Type B pancreatic cell (in vitro differentiated cells): Measurements from ENCODE around the gene KCNJ16. TPM values are rescaled to one million over a fixed set of nuclear protein-coding genes. Genes with fewer than 3 reads are reported as not detected.

ENCODE experiments used
- DNase-seq: peaks from one replicate; pipeline ENCODE4 v3.0.0; 2021; ENCODE audit warnings: mixed read lengths; ENCODE audit not compliant: unreplicated experiment; ENCODE audit errors: extremely low spot score
- H3K27ac Mint-ChIP-seq: 2 replicates; pipeline ENCODE4 v1.8.0; 2021; ENCODE audit warnings: mild to moderate bottlenecking, mixed read lengths
- H3K27me3 Mint-ChIP-seq: 2 replicates; pipeline ENCODE4 v1.8.0; 2021; ENCODE audit warnings: mixed read lengths
- H3K36me3 Mint-ChIP-seq: 2 replicates; pipeline ENCODE4 v1.8.0; 2021; ENCODE audit warnings: mixed read lengths
- H3K4me1 Mint-ChIP-seq: one replicate; pipeline ENCODE4 v1.8.0; 2021; ENCODE audit warnings: mixed read lengths; ENCODE audit not compliant: unreplicated experiment
- H3K4me3 Mint-ChIP-seq: 2 replicates; pipeline ENCODE4 v1.8.0; 2021; ENCODE audit warnings: mild to moderate bottlenecking, mixed read lengths
- H3K9me3 Mint-ChIP-seq: 2 replicates; pipeline ENCODE4 v1.8.0; 2021; ENCODE audit warnings: mixed read lengths
- total RNA-seq: library from RNA; stranded (reverse); gene quantifications from 2 replicates; pipeline ENCODE4 v1.2.1, GENCODE V29; 2021; ENCODE audit warnings: low replicate concordance
- TF ChIP-seq, protein P1 (sequence below): fragments of 200-600 bp; sonication (generic); conservative IDR thresholded peaks from 2 replicates; pipeline ENCODE4 v1.5.0; 2021; ENCODE audit warnings: antibody characterized with exemption, mild to moderate bottlenecking

KCNJ16 gene
- total RNA-seq, 1 donor from 2014 or later = 13.5 TPM

DNA sequence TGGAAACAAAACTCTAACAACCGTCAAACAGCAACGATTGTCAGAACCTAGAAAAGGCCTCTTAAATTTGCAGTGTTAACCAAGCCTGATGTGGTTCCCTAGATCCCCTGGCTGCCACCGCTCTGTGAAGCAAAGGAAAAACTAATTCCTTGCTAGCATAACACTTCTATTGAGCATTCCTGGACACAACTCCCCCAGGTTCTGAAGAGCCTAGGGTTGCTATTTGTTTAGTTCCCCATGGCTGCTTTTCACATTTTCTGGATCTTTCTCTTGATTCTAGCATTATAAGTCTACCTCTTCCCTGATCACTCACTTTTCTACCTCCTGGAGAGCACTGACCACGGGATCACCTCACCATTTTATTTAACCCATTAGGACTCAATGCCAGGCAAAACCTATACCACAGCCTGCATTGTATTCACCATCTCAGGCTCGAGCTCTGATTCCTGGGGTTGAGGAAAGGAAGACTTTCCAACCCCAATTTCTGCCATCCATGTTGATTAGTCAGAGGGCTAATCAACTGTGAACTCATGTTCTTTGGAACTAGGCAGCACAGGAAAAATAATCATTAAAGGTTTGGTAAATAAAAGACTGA, 692 bp upstream of the KCNJ16 start:
- Mint-ChIP-seq H3K27ac (peak overlapping the region; percentile 17), H3K4me1 (peaks cover 49% of the 10 kb centered on the region), H3K9me3 (peaks cover 9% of the 10 kb centered on the region), H3K27me3 (no peaks in the 10 kb centered on the region), H3K36me3 (no peaks in the 10 kb centered on the region), H3K4me3 (peak overlapping the region; percentile 18)
- TF ChIP-seq, protein P1, sequence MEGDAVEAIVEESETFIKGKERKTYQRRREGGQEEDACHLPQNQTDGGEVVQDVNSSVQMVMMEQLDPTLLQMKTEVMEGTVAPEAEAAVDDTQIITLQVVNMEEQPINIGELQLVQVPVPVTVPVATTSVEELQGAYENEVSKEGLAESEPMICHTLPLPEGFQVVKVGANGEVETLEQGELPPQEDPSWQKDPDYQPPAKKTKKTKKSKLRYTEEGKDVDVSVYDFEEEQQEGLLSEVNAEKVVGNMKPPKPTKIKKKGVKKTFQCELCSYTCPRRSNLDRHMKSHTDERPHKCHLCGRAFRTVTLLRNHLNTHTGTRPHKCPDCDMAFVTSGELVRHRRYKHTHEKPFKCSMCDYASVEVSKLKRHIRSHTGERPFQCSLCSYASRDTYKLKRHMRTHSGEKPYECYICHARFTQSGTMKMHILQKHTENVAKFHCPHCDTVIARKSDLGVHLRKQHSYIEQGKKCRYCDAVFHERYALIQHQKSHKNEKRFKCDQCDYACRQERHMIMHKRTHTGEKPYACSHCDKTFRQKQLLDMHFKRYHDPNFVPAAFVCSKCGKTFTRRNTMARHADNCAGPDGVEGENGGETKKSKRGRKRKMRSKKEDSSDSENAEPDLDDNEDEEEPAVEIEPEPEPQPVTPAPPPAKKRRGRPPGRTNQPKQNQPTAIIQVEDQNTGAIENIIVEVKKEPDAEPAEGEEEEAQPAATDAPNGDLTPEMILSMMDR = no peak
- DNase-seq = no peak

DNA sequence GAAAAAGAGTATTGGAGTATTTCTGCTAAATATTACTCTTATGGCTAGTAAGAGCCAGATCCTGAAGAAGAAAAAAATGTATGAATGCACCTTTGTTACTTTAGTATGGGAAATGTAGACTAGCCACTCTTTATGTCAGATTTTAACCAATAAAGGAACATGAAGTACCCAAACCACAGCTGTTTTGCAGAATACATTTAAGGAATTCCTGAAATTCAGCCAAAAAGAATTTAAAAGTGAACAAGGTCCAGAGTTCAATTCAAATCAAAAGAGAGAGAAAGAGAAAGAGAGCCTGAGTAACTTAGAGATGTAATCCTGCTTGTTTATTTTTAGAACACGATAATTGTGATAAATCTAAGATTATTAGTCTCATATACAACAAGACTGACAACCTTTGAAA, 1.2 kb downstream of the KCNJ16 start:
- Mint-ChIP-seq H3K27me3 (no peaks in the 10 kb centered on the region), H3K27ac (no peak overlapping the region), H3K36me3 (no peaks in the 10 kb centered on the region), H3K9me3 (peaks cover 9% of the 10 kb centered on the region), H3K4me1 (peaks cover 32% of the 10 kb centered on the region), H3K4me3 (peak overlapping the region; percentile 65)
- DNase-seq = no peak
- TF ChIP-seq, protein P1 = no peak

DNA sequence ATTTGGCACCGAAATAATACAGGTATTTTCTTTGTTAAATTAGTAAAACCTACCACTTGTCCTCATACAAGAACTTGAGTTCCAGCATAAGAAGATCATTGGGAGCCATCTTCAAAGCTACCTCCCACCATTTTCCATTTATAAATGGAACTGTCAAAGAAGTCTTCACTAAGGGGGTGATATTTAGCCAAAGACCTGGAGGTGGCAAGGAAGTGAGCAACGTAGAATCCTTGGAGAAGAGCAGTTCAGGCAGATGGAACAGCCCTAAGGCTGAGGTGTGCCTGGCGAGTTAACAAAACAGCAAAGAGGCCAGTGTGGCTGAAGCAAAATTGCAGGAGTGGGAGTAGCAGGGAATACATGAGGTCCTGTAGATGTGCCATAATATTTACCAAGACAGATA, 1.8 kb downstream of the KCNJ16 start:
- H3K27me3 Mint-ChIP-seq = no peaks in the 10 kb centered on the region
- peaks cover 29% of the 10 kb centered on the region for H3K4me1 Mint-ChIP-seq
- TF ChIP-seq, protein P1 = no peak
- H3K27ac Mint-ChIP-seq = no peak overlapping the region
- H3K36me3 Mint-ChIP-seq = no peaks in the 10 kb centered on the region
- peak overlapping the region; percentile 4 for H3K4me3 Mint-ChIP-seq
- H3K9me3 Mint-ChIP-seq = peaks cover 9% of the 10 kb centered on the region
- DNase-seq = no peak

DNA sequence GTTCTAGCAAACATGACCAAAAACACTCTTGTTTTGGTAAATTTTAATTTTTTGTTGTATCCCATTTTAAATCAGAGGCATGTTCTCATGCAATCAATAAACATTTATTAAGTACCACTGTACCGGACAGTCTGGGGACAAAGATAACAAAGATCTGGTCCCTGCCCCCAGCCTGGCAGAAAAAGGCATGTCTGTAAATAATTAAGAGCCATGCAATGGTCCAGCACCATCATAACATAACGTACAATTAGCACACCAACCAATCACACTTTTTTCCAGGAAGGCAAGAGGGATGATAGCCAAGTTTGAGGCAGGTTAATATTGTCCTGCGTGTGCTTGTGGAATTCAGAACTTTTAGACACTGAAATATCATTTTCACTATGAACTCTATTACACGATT, 3.5 kb downstream of the KCNJ16 start:
- no peak for DNase-seq
- peaks cover 2% of the 10 kb centered on the region for H3K9me3 Mint-ChIP-seq
- no peaks in the 10 kb centered on the region for H3K36me3 Mint-ChIP-seq
- peaks cover 22% of the 10 kb centered on the region for H3K4me1 Mint-ChIP-seq
- no peaks in the 10 kb centered on the region for H3K27me3 Mint-ChIP-seq
- no peak overlapping the region for H3K27ac Mint-ChIP-seq
- no peak overlapping the region for H3K4me3 Mint-ChIP-seq
- TF ChIP-seq, protein P1 = no peak

DNA sequence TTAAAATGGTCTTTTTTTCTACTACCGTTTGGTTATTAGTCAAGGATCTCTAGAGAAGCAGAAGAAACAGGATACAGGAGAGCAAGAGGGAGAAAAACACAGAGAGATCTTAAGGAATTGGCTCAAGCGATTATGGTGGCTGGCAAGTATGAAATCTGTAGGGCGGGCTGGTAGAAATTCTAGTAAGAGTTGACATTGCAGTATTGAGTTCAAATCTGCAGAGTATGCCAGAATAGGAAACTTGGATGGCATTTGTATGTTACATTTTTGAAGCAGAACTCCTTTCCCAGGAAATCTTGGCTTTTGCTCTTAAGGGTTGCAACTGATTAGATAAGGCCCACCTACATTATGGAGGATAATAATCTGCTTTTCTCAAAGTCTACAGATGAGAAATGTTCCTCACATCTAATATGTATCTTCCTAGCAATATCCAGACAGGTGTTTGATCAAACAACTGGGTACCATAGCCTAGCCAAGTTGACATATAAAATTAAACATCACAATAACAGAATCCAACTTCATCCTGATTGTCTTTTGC, 4.0 kb downstream of the KCNJ16 start:
- Mint-ChIP-seq H3K4me1 (peaks cover 19% of the 10 kb centered on the region), H3K4me3 (no peak overlapping the region)

More for the DNA sequence above, 4.0 kb downstream of the KCNJ16 start:
- H3K9me3 Mint-ChIP-seq = no peaks in the 10 kb centered on the region
- TF ChIP-seq, protein P1 = no peak
- no peaks in the 10 kb centered on the region for H3K36me3 Mint-ChIP-seq
- no peak for DNase-seq
- no peaks in the 10 kb centered on the region for H3K27me3 Mint-ChIP-seq
- no peak overlapping the region for H3K27ac Mint-ChIP-seq
